GM12801 (cell line): ENCODE data around the gene SYT1.

Source experiments
- TF ChIP-seq, protein P1 (sequence below): IDR thresholded peaks from one replicate; pipeline ENCODE4 v1.5.1; 2011; ENCODE audit warnings: control low read depth; ENCODE audit not compliant: insufficient read length; ENCODE audit errors: extremely low read depth

Gene SYT1

DNA sequence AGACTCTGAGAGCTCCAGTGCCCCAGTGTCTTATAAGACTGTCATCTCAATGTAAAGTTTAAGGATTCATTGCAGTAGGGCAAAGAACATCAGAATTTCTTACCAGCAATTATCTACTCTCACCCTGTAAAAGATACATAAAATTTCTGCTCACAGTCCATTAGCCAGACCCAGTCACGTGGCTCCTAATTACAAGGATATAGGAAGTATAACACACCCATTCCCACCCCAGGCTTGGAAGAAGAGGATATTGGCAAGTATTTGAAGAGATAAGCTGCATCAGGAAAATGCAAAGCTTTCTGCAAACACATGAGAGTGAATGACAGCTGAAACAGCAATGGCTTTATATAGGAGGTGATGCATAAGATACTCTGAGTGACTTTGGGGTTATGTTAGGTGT, 14.3 kb downstream of the SYT1 start:
- TF ChIP-seq, protein P1, sequence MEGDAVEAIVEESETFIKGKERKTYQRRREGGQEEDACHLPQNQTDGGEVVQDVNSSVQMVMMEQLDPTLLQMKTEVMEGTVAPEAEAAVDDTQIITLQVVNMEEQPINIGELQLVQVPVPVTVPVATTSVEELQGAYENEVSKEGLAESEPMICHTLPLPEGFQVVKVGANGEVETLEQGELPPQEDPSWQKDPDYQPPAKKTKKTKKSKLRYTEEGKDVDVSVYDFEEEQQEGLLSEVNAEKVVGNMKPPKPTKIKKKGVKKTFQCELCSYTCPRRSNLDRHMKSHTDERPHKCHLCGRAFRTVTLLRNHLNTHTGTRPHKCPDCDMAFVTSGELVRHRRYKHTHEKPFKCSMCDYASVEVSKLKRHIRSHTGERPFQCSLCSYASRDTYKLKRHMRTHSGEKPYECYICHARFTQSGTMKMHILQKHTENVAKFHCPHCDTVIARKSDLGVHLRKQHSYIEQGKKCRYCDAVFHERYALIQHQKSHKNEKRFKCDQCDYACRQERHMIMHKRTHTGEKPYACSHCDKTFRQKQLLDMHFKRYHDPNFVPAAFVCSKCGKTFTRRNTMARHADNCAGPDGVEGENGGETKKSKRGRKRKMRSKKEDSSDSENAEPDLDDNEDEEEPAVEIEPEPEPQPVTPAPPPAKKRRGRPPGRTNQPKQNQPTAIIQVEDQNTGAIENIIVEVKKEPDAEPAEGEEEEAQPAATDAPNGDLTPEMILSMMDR, result no peak

GRCh38 chr12:78880078-78880477, 15.5 kb downstream of the SYT1 start:
- TF ChIP-seq, protein P1, result no peak

DNA sequence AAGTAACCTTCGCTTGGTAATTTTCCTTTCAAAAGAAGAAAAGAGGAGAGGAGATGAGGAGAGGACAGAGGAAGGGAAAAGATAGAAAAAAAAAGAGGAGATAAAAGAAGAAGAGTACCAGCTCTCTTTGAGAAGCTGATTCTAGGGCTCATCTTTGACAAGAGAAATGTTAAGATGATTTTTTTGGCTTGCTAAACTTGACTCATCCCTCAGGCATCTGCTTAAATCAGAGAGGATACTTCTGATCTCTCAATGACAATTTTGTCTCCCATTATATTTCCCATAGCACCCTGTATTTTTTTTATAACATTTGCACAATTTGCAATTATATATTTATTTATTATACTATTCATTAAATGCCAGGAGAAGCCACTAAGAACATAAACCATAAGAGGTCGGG, 17.1 kb downstream of the SYT1 start:
- TF ChIP-seq, protein P1, result no peak

DNA sequence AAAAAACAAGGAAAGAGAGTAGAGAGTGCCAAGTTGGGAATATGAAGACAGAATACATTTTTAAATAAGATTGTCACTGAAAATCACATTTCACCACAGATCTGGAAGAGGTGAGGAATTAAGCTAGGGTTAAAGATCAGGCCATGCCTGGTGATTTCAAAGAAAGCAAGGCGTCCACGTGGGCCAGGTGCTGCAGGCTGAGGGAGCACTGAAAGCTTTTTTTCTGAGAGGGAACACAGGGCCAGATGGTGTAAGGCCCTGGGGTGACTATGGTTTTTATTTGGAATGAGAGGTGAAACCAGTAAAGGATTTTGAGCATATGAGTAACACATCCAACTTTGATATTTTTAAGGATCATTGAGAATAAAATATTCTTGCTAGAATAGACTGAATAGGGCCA, 20.9 kb downstream of the SYT1 start:
- TF ChIP-seq, protein P1, result no peak

- TF ChIP-seq, protein P1, result no peak
Observed at GRCh38 chr12:78886719-78887407, 22.3 kb downstream of the SYT1 start.

- TF ChIP-seq, protein P1, result no peak
Observed at GRCh38 chr12:78887444-78887843, 22.9 kb downstream of the SYT1 start.

DNA sequence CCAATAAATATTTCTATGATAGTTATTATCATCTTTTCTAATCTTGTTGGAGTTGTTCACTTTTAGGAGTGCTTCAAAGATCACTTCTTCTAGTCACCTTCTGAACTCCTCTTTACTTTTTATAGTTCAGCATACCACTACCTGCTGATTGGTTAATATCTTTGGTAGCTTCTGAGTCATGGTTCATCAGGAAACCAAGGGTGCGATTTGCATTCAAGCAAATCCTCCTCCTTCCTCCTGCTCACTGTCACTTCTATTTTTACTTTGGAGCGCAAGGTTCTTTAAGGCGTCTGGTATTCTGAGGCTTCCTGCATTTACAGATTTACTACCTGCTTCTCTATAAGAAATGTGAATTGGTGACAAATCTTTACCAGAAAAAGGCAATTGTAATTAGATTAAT, 24.0 kb downstream of the SYT1 start:
- TF ChIP-seq, protein P1, result no peak
